ENCODE results near the gene CLTRN. TPM values are rescaled to one million over a fixed set of nuclear protein-coding genes. Genes with fewer than 3 reads are reported as not detected.

The CLTRN gene
- total and polyA plus RNA-seq, 2 of the 8 experiments (the other 6 are each of a cell fraction or from before 2014, with no cell fraction given): 1.2 to 1.3 TPM

GRCh38 chrX:15679246-15679645, 14.6 kb upstream of the CLTRN start:
- no peak overlapping the region for H4K8ac ChIP-seq (ENCODE audit: extremely low read depth, insufficient read depth, low read length)
- no peak overlapping the region for H4K5ac ChIP-seq (ENCODE audit: insufficient read length, low read depth, low read length)
- H2BK120ac ChIP-seq (replicated peaks; ENCODE audit: low read depth, low read length): no peak overlapping the region
- no peaks in the 10 kb centered on the region for H3K27me3 ChIP-seq (replicated peaks in 1 of 4; ENCODE audit: control insufficient read depth in 3 of 4, extremely low read depth in 1 of 4, insufficient read depth in 3 of 4, low read length in 3 of 4)
- CTCF ChIA-PET (ENCODE audit: partially characterized antibody): no interaction called here
- H2AFZ ChIP-seq (ENCODE audit: low read length): no peak overlapping the region
- H2BK5ac ChIP-seq (ENCODE audit: low read depth, low read length): no peak overlapping the region
- no peaks in the 10 kb centered on the region; the same call in 1 of the 2 replicates for H3K79me1 ChIP-seq (ENCODE audit: low read depth, low read length)
- no peak overlapping the region for H3K18ac ChIP-seq (ENCODE audit: extremely low read depth, low read length)
- no peak overlapping the region for H3K23ac ChIP-seq (ENCODE audit: insufficient read length)
- peaks cover 0 to 4% (median 0%) of the 10 kb centered on the region in 4 experiments; a peak in 3 of 7 replicates for H3K4me1 ChIP-seq (replicated peaks in 1 of 4; ENCODE audit: control insufficient read depth in 3 of 4, insufficient read depth in 4 of 4, low read length in 3 of 4)
- no peak for DNase-seq (ENCODE audit: low read depth in 1 of 2, low spot score in 2 of 2)
- H3K79me2 ChIP-seq (ENCODE audit: control insufficient read depth in 1 of 2, insufficient read depth in 2 of 2, low read length in 2 of 2): peaks cover 12 to 66% of the 10 kb centered on the region in 2 experiments
- H2BK15ac ChIP-seq (ENCODE audit: low read length): no peak overlapping the region
- POLR2A ChIA-PET (ENCODE audit: partially characterized antibody): interaction anchor here (0.9 kb wide), 1 partner anchor 22 kb away, joined by 5 read pairs; no protein-coding TSS in a partner anchor
- no peak overlapping the region for H3K4me2 ChIP-seq (ENCODE audit: insufficient read depth in 1 of 2, low read depth in 2 of 2, low read length in 2 of 2)
- H4K20me1 ChIP-seq (replicated peaks in 1 of 2; ENCODE audit: control insufficient read depth in 1 of 2, insufficient read depth in 2 of 2, low read length in 2 of 2): peaks cover 0 to 3% of the 10 kb centered on the region in 2 experiments
- H3K27ac ChIP-seq (ENCODE audit: low read depth, low read length): no peak overlapping the region
- no peaks in the 10 kb centered on the region; the same call in 1 of the 2 replicates for H3K23me2 ChIP-seq (ENCODE audit: low read depth, low read length)
- no peak overlapping the region for H3K9ac ChIP-seq (replicated peaks in 1 of 4; ENCODE audit: extremely low read depth in 1 of 4, low read depth in 3 of 4, low read length in 3 of 4)
- H2BK20ac ChIP-seq (ENCODE audit: low read length): no peak overlapping the region
- H3K4ac ChIP-seq (replicated peaks; ENCODE audit: insufficient read length, low read depth, low read length): no peak overlapping the region
- no peak overlapping the region for H3K56ac ChIP-seq (replicated peaks; ENCODE audit: insufficient read length, low read depth, low read length)
- 93% methylated on average over 6 of the region's 6 CpGs; no CpG with 5 or more reads in 1 of the 2 experiments for WGBS, 2 experiments (ENCODE audit: extremely low coverage in 1 of 2, insufficient coverage in 1 of 2, insufficient read length in 1 of 2, insufficient replicate concordance in 2 of 2, low coverage in 1 of 2, low lambda C conversion rate in 2 of 2, missing lambda C conversion rate in 1 of 2)
- H2AK5ac ChIP-seq (ENCODE audit: low read depth, low read length): no peak overlapping the region
- H2BK12ac ChIP-seq (ENCODE audit: low read depth, low read length): no peak overlapping the region
- no peaks in the 10 kb centered on the region for H3K9me3 ChIP-seq (ENCODE audit: insufficient read depth in 2 of 2, low read depth in 1 of 2, low read length in 1 of 2)
- no peak overlapping the region for H4K91ac ChIP-seq (replicated peaks; ENCODE audit: insufficient read length, low read length)
- FAIRE-seq: no peak
- H3K4me3 ChIP-seq (ENCODE audit: extremely low read depth in 1 of 4, insufficient read depth in 2 of 4, low read depth in 3 of 4, low read length in 4 of 4): no peak overlapping the region
- peaks cover 0 to 10% (median 3%) of the 10 kb centered on the region in 4 experiments; a peak in 2 of 8 replicates for H3K36me3 ChIP-seq (ENCODE audit: control insufficient read depth in 2 of 4, insufficient read depth in 4 of 4, low read length in 3 of 4)
- H3K14ac ChIP-seq (ENCODE audit: insufficient read length): no peak overlapping the region
